Adrenal gland (tissue), 5 donors: ENCODE results near the gene TNIK.

Source experiments
- CTCF ChIP-seq, 6 experiments: fragments of 450-650 bp in 4 of 6; fragments of 200-600 bp in 2 of 6; sonication (generic) in 1 of 6; IDR thresholded peaks; 1 replicate in 5 of 6; 2 replicates in 1 of 6; pipeline versions ENCODE4 v1.5.1 to v1.8.0; 2016 to 2021; ENCODE audit warnings: antibody characterized with exemption in 6 of 6, mild to moderate bottlenecking in 2 of 6, moderate library complexity in 1 of 6
- POLR2A ChIP-seq, 2 donors: fragments of 450-650 bp; IDR thresholded peaks; one replicate each; pipeline ENCODE4 v1.6.1; 2017; ENCODE audit warnings: antibody characterized with exemption in 2 of 2, mild to moderate bottlenecking in 2 of 2, moderate library complexity in 1 of 2
- donor health status: DM: no; HTN: no; CAD: no.

DNA sequence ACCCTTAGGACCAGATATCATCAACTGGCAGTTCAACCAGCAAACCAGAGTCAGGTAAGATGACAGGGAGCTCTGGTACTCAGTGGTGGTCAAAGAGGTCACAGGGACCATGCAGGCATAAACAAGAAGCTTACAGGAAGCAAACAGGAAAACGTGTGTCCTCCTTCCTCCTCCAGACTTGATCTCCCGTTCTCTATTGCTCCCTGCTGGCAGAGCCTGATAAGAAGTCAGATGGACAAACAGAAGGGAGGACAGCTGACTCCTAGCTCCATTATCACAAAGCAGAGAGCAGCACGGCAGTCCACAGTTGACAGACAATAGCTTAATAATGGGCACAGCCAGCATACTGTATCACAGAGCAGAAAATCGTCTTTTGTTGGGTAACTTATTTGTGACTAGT lies 277.2 kb downstream of the TNIK start:
- TF ChIP-seq CTCF (IDR thresholded peaks at IDR 0.05): peak in 5 of 6 experiments; percentile 38 to 69 (median 49)
- TF ChIP-seq POLR2A (IDR thresholded peaks at IDR 0.05): no peak
